Mesothelial cell of epicardium (in vitro differentiated cells): ENCODE results near the gene TAS2R1. TPM values are rescaled to one million over a fixed set of nuclear protein-coding genes. Genes with fewer than 3 reads are reported as not detected.
"Not testable (repeated sequence)": the region's sequence is repeated elsewhere in the genome, so short reads cannot be mapped to it uniquely, and the experiment has no call there.

Source experiments
- DNase-seq, 2 experiments: peaks; one replicate each; pipeline ENCODE4 v3.0.0; 2021; ENCODE audit warnings: low spot score in 2 of 2; ENCODE audit not compliant: unreplicated experiment in 2 of 2
- H3K27ac Mint-ChIP-seq: 2 replicates; pipeline ENCODE4 v1.8.0; 2021; ENCODE audit warnings: mixed read lengths
- H3K27me3 Mint-ChIP-seq: 2 replicates; pipeline ENCODE4 v1.8.0; 2021; ENCODE audit warnings: low read depth, mixed read lengths
- H3K36me3 Mint-ChIP-seq: 2 replicates; pipeline ENCODE4 v1.8.0; 2021; ENCODE audit warnings: mixed read lengths
- H3K4me1 Mint-ChIP-seq: 2 replicates; pipeline ENCODE4 v1.8.0; 2021; ENCODE audit warnings: mixed read lengths
- H3K4me3 Mint-ChIP-seq: 2 replicates; pipeline ENCODE4 v1.8.0; 2021; ENCODE audit warnings: mild to moderate bottlenecking, moderate library complexity, mixed read lengths
- H3K9me3 Mint-ChIP-seq: 2 replicates; pipeline ENCODE4 v1.8.0; 2021; ENCODE audit warnings: mixed read lengths
- total RNA-seq: library from RNA; stranded (reverse); gene quantifications from 3 replicates; pipeline ENCODE4 v1.2.1, GENCODE V29; 2021
- TF ChIP-seq, protein P1 (sequence below): fragments of 200-600 bp; sonication (generic); IDR thresholded peaks from one replicate; pipeline ENCODE4 v1.5.0; 2021; ENCODE audit warnings: antibody characterized with exemption; ENCODE audit not compliant: unreplicated experiment

The TAS2R1 gene
- total RNA-seq, 1 donor from 2014 or later, result not detected

DNA sequence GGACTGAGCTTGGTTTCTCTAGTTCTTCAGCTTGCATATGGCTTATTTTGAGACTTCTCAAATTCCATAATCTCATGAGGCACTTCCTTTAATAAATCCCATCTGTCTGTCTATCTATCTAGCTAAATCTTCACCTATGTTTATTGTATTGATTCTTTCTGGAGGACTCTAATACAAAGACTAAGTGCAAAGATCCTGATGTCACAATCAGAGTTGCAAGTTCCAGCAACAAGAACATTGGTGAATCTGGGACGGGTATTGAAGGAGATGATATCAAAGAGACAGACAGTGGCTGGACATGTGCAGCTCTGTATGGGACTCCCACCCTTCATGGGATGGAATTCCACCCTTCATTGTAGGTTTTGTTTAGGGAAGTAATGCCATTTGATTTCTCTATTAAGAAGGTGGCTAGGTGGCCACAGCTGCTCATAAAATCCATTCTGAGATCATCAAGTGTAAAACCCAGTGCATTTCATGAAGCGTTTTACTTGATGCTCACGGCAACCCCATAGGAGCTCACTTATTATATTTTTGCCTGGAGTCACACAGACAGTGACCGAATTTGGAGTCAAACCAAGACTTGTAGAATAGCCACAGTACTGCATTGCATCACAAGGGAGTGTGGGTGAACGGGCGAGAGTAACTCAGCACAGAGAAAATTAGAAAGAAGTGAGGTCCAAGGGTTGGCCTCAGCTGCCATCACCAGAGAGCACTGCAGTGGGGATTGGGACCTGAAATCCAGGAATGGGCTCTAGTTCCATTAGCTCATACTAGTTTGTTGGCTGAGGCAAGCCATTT lies 24.9 kb downstream of the TAS2R1 start:
- H3K4me3 Mint-ChIP-seq, result no peak overlapping the region
- no peaks in the 10 kb centered on the region for H3K27me3 Mint-ChIP-seq
- TF ChIP-seq, protein P1, sequence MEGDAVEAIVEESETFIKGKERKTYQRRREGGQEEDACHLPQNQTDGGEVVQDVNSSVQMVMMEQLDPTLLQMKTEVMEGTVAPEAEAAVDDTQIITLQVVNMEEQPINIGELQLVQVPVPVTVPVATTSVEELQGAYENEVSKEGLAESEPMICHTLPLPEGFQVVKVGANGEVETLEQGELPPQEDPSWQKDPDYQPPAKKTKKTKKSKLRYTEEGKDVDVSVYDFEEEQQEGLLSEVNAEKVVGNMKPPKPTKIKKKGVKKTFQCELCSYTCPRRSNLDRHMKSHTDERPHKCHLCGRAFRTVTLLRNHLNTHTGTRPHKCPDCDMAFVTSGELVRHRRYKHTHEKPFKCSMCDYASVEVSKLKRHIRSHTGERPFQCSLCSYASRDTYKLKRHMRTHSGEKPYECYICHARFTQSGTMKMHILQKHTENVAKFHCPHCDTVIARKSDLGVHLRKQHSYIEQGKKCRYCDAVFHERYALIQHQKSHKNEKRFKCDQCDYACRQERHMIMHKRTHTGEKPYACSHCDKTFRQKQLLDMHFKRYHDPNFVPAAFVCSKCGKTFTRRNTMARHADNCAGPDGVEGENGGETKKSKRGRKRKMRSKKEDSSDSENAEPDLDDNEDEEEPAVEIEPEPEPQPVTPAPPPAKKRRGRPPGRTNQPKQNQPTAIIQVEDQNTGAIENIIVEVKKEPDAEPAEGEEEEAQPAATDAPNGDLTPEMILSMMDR, result no peak
- no peak overlapping the region for H3K27ac Mint-ChIP-seq
- DNase-seq, result no peak
- H3K4me1 Mint-ChIP-seq, result no peaks in the 10 kb centered on the region
- H3K9me3 Mint-ChIP-seq, result no peaks in the 10 kb centered on the region
- no peaks in the 10 kb centered on the region for H3K36me3 Mint-ChIP-seq

DNA sequence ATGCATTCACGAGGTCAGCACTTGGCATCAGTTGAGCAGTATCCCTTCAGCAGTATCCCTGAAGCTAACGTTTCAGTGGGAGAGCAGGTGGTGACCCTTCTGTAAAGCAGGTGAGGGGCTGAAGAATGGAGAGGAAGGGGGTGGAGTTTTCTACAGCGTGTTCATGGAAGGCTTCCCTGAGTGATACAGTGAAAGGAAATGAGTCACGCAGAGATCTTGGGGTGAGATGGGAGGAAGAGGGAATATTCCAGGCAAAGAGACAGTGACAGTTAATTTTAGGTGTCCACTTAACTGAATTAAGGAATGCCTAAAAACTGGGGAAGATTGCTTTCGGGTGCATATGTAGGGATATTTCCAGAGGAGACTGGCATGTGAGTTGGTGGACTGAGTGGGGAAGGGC lies 25.7 kb downstream of the TAS2R1 start:
- no peak for DNase-seq
- no peak overlapping the region for H3K27ac Mint-ChIP-seq
- no peaks in the 10 kb centered on the region for H3K27me3 Mint-ChIP-seq
- H3K4me1 Mint-ChIP-seq, result no peaks in the 10 kb centered on the region
- H3K36me3 Mint-ChIP-seq, result no peaks in the 10 kb centered on the region
- no peak overlapping the region for H3K4me3 Mint-ChIP-seq
- TF ChIP-seq, protein P1, result no peak
- H3K9me3 Mint-ChIP-seq, result no peaks in the 10 kb centered on the region

DNA sequence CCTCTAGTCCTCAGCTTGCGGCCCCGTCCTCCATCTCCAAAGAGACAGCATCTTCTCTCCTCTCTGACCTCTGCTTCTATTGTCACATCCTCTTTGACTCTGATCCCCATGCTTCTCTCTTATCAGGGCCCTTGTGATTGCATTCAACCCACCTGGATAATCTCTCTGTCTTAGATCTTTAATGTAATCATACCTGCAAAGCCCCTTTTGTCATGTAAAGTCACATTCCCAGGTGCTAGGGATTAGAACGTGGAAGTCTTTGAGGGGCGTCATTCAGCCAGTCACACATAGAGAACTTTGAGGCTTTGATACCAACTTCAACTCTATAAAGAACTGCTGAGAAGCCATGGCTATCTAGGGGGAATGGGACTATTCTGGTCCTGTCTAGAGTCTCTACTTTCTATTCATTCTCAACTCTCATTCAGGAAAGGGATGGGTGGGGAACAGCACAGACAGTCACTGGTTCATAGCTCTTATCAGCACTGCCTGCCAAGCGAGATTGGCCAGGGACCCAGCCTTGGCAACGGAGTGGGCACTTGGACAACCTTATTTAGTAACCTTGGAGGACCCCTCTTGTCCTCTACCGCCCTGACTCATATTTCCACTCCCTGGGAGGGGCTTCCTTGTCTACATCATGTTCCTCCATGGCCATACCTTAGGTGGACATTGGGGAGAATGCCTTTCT lies 29.0 kb downstream of the TAS2R1 start:
- Mint-ChIP-seq H3K4me3 (no peak overlapping the region), H3K36me3 (no peaks in the 10 kb centered on the region), H3K9me3 (no peaks in the 10 kb centered on the region), H3K27ac (no peak overlapping the region), H3K27me3 (no peaks in the 10 kb centered on the region), H3K4me1 (peaks cover 10% of the 10 kb centered on the region)
- no peak for DNase-seq
- TF ChIP-seq, protein P1, result no peak

DNA sequence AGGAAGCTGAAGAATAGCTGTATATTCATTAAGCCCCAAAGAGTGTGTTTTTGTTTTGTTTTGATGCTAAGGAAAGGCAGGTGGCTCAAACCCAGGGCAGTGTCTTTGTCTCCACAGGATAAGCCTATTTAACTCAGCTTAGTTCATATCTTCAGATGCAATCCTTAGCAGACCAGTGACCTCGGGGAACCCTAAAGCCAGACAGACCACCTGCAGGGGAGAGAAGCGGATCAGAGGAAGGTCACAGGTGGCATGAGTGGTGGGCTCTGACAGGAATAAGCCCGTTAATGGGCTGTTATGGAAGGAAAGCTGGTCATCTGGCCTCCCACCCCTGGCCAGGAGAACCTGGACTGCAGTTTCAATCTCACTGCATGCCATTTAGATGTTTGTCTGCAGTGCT lies 30.8 kb downstream of the TAS2R1 start:
- TF ChIP-seq, protein P1, result no peak
- Mint-ChIP-seq H3K4me3 (no peak overlapping the region), H3K36me3 (no peaks in the 10 kb centered on the region), H3K4me1 (peaks cover 14% of the 10 kb centered on the region), H3K9me3 (no peaks in the 10 kb centered on the region), H3K27me3 (no peaks in the 10 kb centered on the region), H3K27ac (no peak overlapping the region)
- no peak for DNase-seq

DNA sequence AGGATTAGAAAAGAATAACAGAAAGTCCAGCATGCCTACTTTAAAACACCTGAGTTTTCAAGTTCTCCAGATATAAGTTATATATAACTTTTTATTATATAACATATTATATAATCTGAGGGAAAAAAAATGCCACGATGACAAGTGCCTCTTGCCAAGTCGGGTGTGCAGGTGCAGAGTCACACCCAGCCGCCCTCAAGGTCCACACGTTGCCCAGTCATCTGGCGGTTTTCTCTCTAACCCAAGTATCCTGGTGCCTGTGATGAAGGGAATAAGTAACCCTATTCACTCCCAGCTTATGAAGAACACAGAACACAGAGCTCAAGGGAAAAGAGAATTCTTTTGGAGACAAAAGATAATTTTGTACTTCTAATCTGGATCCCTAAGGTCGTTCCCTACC lies 31.8 kb downstream of the TAS2R1 start:
- peaks cover 14% of the 10 kb centered on the region for H3K4me1 Mint-ChIP-seq
- not testable (repeated sequence) for H3K27me3 Mint-ChIP-seq, H3K27ac Mint-ChIP-seq

DNA sequence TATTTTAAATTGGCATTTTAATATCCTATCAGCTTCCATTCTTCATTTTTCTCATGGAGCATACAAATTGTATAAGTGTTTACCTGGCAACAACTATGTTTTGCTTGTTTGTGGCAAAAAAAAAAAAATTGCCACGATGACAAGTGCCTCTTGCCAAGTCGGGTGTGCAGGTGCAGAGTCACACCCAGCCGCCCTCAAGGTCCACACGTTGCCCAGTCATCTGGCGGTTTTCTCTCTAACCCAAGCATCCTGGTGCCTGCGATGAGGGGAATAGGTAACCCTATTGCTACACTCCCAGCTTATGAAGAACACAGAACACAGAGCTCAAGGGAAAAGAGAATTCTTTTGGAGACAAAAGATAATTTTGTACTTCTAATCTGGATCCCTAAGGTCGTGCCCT lies 32.8 kb downstream of the TAS2R1 start:
- Mint-ChIP-seq H3K4me1 (peaks cover 14% of the 10 kb centered on the region), H3K27ac (peak overlapping the region; percentile 35)
- H3K27me3 Mint-ChIP-seq, result not testable (repeated sequence)

More for the DNA sequence above, 31.8 kb downstream of the TAS2R1 start:
- H3K36me3 Mint-ChIP-seq, H3K4me3 Mint-ChIP-seq, DNase-seq, H3K9me3 Mint-ChIP-seq: not testable (repeated sequence)

More for the DNA sequence above, 32.8 kb downstream of the TAS2R1 start:
- H3K4me3 Mint-ChIP-seq, DNase-seq, H3K9me3 Mint-ChIP-seq, H3K36me3 Mint-ChIP-seq: not testable (repeated sequence)
